Omental fat pad (tissue), 4 donors: ENCODE measurements around the gene OSBPL8. TPM values are rescaled to one million over a fixed set of nuclear protein-coding genes. Genes with fewer than 3 reads are reported as not detected.
"Not testable (repeated sequence)": the region's sequence is repeated elsewhere in the genome, so short reads cannot be mapped to it uniquely, and the experiment has no call there.

ENCODE experiments used
- ATAC-seq: fragments of 150-250 bp; one replicate; pipeline ENCODE4 v1.9.1; 2016; ENCODE audit warnings: mild to moderate bottlenecking, moderate library complexity; ENCODE audit not compliant: low FRiP score
- DNase-seq: peaks from one replicate; pipeline ENCODE4 v3.0.0-alpha.2; 2019; ENCODE audit warnings: low spot score
- CTCF ChIP-seq, 3 donors: fragments of 450-650 bp; IDR thresholded peaks; one replicate each; pipeline ENCODE4 v1.5.1; 2016 to 2017; ENCODE audit warnings: antibody characterized with exemption in 3 of 3, mild to moderate bottlenecking in 3 of 3, moderate library complexity in 2 of 3
- total RNA-seq, 4 donors: library from RNA; depleted of rRNA; stranded (reverse); fragments of >200 nt; gene quantifications; one replicate each; pipeline ENCODE4 v1.1.0, GENCODE V29; 2016

Gene OSBPL8
- total RNA-seq, 4 donors from 2014 or later, result 52.6 to 76.8 (median 65.2) TPM

- DNase-seq (no peak), ATAC-seq (no peak)
- TF ChIP-seq CTCF (IDR thresholded peaks at IDR 0.05), result no peak
Measured at GRCh38 chr12:76508128-76508980, 51.2 kb downstream of the OSBPL8 start.

GRCh38 chr12:76506149-76506548 lies 53.4 kb downstream of the OSBPL8 start:
- no peak for TF ChIP-seq CTCF (IDR thresholded peaks at IDR 0.05)
- no peak for DNase-seq
- no peak for ATAC-seq

- DNase-seq, result no peak
- no peak for TF ChIP-seq CTCF (IDR thresholded peaks at IDR 0.05)
- no peak for ATAC-seq
Measured at GRCh38 chr12:76505050-76505449, 54.5 kb downstream of the OSBPL8 start.

GRCh38 chr12:76504606-76505005 lies 55.0 kb downstream of the OSBPL8 start:
- DNase-seq, result no peak
- TF ChIP-seq CTCF (IDR thresholded peaks at IDR 0.05), result no peak
- ATAC-seq, result no peak

- no peak for TF ChIP-seq CTCF (IDR thresholded peaks at IDR 0.05)
- no peak for ATAC-seq
- DNase-seq, result no peak
Measured at GRCh38 chr12:76503957-76504356, 55.6 kb downstream of the OSBPL8 start.

- DNase-seq (no peak), ATAC-seq (no peak)
Measured at GRCh38 chr12:76501390-76501789, 58.2 kb downstream of the OSBPL8 start.

GRCh38 chr12:76499136-76499535 lies 60.4 kb downstream of the OSBPL8 start:
- not testable (repeated sequence) for DNase-seq, ATAC-seq

More at GRCh38 chr12:76501390-76501789, 58.2 kb downstream of the OSBPL8 start:
- TF ChIP-seq CTCF (IDR thresholded peaks at IDR 0.05), result no peak
